ENCODE data around the gene ZFP91. TPM values are rescaled to one million over a fixed set of nuclear protein-coding genes. Genes with fewer than 3 reads are reported as not detected.

The ZFP91 gene
- total and polyA plus RNA-seq, 2 of the 13 experiments (the other 11 are each of a cell fraction or from before 2014, with no cell fraction given) = 13.5 to 38.6 TPM

DNA sequence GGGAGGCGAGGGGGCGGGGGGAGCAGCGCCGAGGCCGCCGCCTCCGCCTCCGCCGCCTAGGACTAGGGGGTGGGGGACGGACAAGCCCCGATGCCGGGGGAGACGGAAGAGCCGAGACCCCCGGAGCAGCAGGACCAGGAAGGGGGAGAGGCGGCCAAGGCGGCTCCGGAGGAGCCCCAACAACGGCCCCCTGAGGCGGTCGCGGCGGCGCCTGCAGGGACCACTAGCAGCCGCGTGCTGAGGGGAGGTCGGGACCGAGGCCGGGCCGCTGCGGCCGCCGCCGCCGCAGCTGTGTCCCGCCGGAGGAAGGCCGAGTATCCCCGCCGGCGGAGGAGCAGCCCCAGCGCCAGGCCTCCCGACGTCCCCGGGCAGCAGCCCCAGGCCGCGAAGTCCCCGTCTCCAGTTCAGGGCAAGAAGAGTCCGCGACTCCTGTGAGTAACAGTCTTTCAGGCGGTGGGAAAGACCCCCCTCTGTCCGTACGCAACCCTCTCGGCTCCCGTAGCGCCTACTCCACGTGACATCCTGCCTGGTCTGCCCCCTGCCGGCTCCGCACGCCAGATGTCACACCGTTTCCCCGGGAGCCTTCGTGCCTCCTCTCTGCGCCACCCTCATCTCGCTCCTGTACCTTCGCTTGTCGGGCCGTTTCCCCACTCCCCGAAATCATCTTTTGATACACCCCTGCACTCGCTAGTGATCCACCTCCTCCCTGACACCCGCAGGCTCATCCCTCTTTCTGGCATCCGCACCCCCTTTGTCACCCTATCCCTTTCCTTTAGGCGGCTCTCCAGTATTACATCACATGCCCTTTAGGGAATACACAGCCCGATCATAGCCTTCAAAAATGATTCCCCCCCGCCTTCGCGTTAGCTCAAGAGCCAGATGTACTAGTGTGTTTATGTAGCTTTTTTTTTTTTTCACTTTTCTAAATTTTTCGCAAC lies 598 bp downstream of the ZFP91 start (continued):
- TF ChIP-seq, protein P1, sequence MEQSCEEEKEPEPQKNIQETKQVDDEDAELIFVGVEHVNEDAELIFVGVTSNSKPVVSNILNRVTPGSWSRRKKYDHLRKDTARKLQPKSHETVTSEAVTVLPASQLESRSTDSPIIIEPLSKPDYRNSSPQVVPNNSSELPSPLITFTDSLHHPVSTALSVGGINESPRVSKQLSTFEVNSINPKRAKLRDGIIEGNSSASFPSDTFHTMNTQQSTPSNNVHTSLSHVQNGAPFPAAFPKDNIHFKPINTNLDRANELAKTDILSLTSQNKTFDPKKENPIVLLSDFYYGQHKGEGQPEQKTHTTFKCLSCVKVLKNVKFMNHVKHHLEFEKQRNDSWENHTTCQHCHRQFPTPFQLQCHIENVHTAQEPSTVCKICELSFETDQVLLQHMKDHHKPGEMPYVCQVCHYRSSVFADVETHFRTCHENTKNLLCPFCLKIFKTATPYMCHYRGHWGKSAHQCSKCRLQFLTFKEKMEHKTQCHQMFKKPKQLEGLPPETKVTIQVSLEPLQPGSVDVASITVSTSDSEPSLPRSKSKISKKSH (CRISPR knock-in tag; IDR thresholded peaks at IDR 0.05; ENCODE audit: borderline replicate concordance) = peak; percentile 63; the same call in 1 of the 2 replicates
- no peak for TF ChIP-seq ZFP41 (CRISPR knock-in tag; IDR thresholded peaks at IDR 0.05; ENCODE audit: borderline replicate concordance)
- TF ChIP-seq ZNF333 (CRISPR knock-in tag; IDR thresholded peaks at IDR 0.05; ENCODE audit: borderline replicate concordance) = no peak
- no peak for TF ChIP-seq SNAPC2 (CRISPR knock-in tag; IDR thresholded peaks at IDR 0.05)
- peak; percentile 55; the same call in 1 of the 2 replicates for TF ChIP-seq ZNF563 (CRISPR knock-in tag; IDR thresholded peaks at IDR 0.05)
- TF ChIP-seq ZNF484 (CRISPR knock-in tag; IDR thresholded peaks at IDR 0.05; ENCODE audit: borderline replicate concordance, low read depth) = no peak
- no peak; the same call in 1 of the 2 replicates for TF ChIP-seq NCOR1 (IDR thresholded peaks at IDR 0.05; ENCODE audit: borderline replicate concordance, low read length)
- no peak for TF ChIP-seq ZNF577 (CRISPR knock-in tag; IDR thresholded peaks at IDR 0.05; ENCODE audit: borderline replicate concordance, low read depth)
- TF ChIP-seq FOXK2 (IDR thresholded peaks at IDR 0.05) = no peak
- TF ChIP-seq THYN1 (CRISPR knock-in tag; IDR thresholded peaks at IDR 0.05; ENCODE audit: borderline replicate concordance, low read depth) = no peak
- TF ChIP-seq TBX2 (CRISPR knock-in tag; IDR thresholded peaks at IDR 0.05; ENCODE audit: borderline replicate concordance) = peak; percentile 48; the same call in 1 of the 2 replicates
- no peak for TF ChIP-seq SNAPC4 (CRISPR knock-in tag; IDR thresholded peaks at IDR 0.05)
- TF ChIP-seq, protein P2, sequence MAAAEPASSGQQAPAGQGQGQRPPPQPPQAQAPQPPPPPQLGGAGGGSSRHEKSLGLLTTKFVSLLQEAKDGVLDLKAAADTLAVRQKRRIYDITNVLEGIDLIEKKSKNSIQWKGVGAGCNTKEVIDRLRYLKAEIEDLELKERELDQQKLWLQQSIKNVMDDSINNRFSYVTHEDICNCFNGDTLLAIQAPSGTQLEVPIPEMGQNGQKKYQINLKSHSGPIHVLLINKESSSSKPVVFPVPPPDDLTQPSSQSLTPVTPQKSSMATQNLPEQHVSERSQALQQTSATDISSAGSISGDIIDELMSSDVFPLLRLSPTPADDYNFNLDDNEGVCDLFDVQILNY (CRISPR knock-in tag; conservative IDR thresholded peaks at IDR 0.05) = no peak
- 0 out of 2 replicates have a peak, but pooled peaks have one; percentile 60 for TF ChIP-seq ZNF431 (CRISPR knock-in tag; IDR thresholded peaks at IDR 0.05; ENCODE audit: borderline replicate concordance, low read depth)
- no peak for TF ChIP-seq TOE1 (CRISPR knock-in tag; IDR thresholded peaks at IDR 0.05)
- peak; percentile 93 for TF ChIP-seq AGO2 (optimal IDR thresholded peaks at IDR 0.05; ENCODE audit: low read depth, low read length)
- TF ChIP-seq ARNTL (CRISPR knock-in tag; IDR thresholded peaks at IDR 0.05) = peak; percentile 94
- no peak for TF ChIP-seq SALL2 (CRISPR knock-in tag; IDR thresholded peaks at IDR 0.05)
- TF ChIP-seq HMGA1 (CRISPR knock-in tag; conservative IDR thresholded peaks at IDR 0.05) = no peak
